Amygdala (tissue), 56 donors: ENCODE measurements around the gene LSS.

Experiments used
- DNase-seq, 56 donors: peaks; one replicate each; lab custom pipeline; 2025; lab: John Stamatoyannopoulos, UW

The LSS gene

DNA sequence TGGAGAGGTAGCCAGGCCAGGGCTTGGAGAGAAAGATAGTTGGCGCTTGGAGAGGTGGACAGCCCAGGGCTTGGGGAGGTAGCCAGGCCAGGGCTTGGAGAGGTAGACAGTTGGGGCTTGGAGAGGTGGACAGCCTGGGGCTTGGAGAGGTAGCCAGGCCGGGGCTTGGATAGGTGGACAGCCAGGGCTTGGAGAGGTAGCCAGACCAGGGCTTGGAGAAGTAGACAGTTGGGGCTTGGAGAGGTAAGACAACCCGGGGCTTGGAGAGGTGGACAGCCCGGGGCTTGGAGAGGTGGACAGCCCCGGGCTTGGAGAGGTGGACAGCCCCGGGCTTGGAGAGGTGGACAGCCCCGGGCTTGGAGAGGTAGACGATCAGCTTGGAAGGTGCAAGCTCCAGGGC is 7.7 kb downstream of the LSS start:
- DNase-seq = no peak

DNA sequence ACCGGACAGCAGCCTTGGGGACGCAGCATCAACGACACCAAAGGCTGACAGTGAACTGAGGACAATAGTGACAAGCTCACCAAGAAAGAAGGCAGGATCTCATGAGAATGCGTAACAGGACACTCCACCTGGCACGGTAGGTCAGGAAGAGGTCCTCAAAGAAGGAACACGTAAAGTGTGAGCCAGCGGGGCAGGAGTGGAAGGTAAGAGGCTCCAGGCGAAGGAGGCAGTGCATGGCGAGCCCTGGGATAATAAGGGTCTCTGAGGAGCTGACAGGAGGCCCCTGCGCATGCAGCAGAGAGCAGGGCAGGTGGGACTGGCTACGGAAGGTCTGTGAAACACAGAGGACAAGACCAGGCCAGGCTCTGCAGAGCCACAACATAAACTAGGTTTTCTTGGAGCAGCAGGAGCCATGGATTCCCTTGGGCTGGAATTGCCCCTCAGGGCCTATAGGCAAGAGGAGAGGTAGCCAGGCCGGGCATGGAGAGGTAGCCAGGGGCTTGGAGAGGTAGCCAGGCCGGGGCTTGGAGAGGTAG is 8.2 kb downstream of the LSS start:
- no peak for DNase-seq

DNA sequence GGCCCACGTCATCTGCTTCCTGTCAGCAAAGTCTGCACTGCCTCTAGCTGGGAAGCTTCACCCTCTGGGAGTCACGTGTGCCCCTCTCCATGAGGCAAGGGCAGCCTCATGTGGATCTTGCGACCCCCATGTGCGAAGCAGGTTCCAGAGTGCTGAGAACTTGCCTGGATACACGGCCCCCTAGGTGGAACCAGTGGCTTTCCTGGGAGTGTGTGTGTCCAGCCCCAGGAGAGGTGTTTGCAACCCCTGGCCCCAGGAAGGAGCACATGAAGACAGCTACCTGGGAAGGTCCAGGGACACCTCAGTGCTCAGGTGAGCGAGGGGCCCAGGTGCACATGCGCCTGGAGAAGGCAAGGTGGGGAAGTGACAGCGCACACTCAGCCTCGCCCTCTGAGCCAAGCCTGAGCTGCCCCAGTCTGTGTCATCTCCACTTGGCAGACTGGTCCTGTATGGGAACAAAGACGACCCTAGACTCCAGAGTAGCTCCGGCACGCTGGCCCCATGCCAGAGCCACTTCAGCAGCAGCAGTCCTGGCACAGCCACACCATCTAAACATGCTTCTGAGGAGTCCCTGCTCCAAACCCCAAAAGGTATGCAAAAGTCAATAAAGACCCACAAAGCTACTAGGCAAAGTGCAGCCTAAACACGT is 8.9 kb downstream of the LSS start:
- peak in 4 of 56 donors; percentile 23 to 67 (median 26) for DNase-seq

DNA sequence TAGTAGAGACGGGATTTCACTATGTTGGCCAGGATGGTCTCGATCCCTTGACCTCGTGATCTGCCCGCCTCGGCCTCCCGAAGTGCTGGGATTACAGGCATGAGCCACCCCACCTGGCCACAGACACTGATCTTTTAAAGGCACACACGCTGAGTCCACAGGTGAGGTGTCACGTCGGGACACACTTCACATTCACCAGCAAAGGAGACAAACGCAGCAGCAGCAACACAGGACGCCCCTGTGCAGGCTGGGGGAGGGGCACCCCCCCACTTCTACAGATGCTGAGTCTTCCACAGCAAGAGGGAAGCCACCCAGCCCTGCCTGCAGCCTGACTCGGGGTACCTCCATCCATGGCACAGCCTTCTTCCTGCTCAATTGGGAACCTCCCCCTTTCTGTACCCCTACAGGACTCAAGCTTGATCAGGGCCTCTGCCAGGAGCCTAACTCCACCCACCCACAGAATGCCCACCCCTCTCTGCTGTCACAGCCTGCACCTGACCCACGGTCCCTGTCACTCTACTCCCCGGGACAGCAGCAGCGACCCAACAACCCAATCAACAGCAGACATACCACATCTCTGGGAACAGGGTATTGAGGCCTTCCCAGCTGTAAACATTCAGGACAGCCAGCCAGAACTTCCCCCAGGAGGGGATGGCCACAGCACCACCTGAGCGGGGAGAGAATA is 9.5 kb downstream of the LSS start:
- no peak for DNase-seq

DNA sequence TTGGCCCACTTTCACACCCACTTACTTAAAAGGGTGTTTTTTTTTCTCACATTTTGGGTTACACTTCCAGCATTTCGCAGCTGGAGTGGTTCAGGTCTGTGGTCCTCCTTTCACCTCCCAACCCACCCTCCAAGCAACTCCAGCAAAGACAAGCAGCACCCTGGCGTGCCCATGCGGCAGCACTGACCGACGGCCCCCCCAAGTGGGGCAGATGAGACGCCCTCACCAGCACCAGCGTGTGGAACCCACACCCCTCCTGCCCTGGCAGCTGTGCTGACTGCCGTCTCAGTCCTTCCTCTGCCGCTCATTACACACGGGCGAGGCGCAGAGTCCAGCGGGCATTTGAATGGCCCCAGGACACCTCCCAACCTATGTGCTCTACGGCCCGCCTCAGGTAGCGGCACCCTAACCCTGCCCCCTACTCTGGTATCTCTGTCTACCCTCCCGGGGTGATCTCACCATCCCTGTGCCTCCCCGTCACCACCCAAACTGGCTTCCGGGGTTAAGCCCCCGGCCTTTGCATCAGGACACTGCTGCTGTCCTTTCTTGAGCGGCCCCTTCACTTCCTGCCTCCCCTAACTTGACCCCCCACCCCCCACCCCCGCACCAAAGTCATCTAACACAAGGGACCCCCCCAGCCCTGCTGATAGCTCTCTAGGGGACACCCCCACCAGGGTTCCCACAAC is 10.9 kb downstream of the LSS start:
- DNase-seq = no peak

DNA sequence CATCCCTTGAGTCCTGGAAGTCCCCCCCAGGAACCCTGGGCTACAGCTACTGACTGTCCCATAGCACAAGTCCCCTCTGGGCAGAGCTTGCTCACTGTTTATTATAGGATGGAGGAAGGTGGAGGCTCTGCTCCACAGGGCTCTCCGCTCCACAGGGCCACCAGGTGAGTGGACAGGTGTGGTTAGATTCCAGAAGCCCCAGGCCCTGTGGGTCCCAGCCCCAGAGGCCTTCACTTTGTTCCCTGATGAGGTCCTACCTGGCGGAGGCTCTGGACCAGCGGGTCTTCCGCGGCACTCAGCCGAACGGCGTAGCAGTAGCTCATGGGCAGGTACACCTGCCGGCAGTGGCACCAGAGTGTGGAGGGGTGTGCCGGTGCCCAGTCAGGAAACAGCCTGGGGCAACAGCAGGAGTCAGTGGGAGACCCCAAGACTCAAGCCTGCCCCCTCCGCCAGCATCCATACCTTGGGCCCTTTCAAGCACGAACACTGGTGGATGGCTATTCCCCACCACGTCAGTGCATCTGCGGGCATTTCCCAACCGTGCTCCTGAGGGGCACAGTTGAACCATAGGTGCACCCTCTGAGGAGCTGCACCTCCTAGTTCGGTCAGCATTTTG is 12.3 kb downstream of the LSS start:
- no peak for DNase-seq

DNA sequence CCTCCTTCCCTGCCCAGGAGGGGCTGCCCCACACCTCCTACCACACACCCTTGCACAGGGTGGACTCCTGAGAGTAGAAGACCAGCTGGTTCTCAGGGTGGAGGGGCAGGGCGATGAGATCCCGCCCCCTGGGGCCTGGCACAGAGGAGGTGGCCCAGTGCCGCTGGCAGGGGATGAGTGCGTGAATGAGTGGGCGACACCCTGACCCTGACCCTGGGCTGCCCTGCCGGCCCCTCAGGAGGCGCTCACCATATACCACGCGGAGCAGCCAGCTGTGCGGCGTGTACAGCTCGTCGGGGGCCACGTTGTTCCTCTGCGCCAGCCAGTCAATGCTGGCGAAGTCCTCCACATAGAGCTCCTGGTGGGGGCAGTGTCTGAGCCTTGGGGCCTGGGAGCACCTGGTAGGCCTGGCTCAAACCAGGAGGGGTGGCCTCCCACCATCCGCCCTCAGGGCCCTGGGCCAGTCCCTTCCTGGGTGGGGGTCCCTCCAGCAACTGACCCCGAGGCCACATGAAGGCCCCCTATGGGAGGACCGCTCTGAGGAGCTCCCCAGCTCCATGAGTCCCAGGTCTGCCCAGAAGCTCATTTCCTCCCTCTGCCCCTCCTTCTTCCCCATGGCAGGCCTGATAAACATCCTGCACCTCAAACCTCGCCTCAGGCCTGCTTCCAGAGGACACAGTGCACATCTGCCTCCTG is 13.0 kb downstream of the LSS start:
- DNase-seq = no peak

DNA sequence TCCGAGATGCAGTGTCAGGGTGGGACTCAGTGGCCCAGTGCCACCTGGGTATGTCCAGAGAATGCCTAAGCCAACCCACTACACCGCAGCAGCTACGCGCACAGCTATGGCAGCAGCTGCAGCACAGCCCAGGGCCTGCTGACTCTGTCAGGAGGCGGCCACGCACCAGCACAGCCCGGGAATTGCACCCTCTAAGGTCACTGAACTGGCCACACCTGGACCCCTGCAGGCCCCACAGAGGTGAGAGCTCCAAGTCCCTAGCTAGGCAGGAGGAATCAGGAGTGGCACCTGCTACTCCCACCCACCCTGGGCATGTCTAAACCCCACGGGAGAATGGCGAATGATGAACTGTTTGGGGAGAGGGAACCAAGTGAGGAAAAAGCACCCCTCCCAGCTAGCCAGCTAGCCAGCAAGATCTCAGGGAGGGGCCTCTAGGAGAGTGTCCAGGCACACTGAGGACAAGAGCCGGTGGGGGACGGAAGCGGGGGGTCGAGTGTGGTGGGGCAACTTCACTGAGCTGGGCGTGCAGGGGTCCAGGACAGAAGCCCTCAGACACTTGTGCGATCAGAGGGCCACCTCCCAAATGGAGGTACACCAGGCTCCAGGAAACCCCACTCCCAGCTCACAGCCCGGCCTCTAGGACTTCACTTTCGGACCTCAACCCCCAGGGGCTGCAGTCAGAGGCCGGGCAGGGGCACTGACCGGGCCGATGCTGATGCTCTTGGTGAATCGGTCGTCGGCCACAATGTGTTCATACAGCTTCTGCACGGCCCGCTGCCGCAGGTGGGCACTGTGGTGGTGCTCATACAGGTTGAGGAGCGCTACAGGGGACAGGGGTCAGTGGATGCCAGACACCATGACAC is 13.9 kb downstream of the LSS start:
- DNase-seq = no peak

DNA sequence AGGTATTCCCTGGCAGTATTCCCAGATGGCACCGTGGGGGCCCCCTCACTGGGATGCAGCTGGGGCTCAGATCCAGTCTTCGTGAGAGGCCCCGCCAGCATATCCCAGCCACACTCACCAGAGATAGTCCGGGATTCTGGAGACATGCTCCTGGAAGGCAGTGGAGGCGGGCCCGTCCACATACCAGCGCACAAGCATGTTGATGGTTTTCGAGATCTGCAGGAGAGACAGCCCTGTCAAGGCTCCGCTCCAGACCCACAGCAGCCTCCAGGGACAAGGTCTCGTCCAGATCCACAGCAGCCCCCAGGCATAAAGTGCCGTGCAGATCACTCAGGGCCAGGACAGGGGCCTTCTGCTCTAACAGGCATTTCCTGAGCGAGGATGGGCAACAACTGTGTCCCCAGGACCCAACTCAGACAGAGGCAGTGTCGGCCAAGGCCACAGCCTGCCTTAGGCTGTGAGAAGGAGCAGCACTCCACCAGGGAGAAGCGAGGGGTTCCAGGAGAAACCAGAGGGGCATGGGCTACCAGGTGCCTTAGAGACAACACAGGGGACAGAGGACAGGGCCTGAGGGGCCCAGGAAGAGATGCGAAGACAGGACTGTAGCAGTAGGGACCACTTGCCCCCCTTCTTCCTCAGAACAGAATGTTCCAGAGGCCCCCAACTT is 14.8 kb downstream of the LSS start:
- no peak for DNase-seq

DNA sequence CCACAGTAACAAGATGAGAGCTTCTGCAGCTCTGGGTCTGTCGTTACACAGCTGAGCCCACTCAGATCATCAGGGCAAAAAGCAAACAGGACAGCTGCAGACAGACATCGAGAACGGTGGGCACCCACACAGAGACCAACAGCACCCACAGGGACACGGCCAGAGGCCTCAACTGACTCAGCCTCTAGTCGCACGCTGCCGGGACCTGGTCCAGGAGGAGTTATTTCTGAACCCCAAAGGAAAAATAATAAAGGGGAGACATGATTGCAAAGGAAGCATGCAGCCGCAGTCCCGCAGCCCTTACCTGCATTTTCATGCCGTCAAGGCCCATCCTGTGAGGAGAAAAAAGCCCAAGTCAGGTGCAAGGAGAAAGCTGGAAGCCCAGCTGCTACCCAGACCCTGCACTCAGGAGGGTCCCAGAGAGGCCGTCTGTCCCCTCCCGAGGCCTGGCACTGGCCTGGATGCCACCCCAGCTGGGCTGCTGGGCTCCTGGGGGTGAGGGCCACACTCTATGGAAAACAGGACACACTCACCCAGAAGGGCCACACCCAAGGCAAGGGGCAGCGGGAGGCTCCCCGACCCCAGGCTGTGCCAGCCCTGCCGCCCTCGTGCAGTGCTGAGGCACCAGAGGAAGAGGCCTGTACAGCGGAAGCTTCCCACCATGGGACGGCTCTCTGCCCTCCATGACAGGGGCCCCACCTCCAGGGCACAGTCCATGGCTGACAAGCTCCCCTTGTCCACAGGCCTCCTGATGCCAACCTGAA is 15.7 kb downstream of the LSS start:
- no peak for DNase-seq

DNA sequence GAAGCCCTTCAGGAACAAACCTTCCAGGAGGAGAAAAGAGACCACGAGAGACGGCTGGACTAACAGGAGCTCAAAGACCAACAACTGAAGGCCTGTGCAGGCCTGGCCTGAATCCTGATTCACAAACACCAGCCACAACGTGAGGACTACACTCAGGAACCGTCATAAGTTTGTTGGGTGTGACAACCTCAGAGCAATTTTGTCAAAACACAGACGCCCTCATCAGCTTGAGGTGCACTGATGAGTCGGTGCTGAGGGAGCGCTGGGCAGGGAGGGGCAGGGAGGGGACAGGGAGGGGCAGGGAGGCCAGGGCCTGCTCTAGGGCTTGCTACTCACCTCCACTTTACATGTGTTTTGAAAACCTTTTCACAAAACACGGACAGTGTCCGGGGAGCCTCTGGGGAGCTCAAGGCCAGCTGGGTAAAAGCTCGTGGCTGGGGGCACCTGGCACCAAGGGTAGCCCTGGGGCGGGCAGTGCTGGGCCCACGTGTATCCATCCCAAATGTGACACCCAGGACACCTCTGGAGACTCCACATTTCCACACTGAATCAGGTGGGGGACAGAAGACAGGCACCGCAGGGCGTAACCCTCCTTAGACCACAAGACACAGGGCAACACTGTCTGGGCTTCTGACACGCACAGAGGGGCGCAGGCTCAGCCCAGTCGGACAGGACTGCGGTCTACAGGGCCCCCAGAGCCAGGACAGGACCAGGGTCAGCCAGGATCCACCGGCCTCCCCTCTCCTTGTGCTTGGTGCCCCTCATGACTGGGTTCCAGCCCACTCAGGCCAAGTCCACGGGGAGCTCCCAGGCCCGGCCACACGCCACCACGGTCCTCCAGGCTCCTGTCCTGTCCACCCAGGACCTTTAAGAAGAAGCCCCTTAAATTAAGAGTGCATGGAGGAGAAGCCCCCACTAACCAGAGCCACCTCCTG is 16.5 kb downstream of the LSS start:
- no peak for DNase-seq

DNA sequence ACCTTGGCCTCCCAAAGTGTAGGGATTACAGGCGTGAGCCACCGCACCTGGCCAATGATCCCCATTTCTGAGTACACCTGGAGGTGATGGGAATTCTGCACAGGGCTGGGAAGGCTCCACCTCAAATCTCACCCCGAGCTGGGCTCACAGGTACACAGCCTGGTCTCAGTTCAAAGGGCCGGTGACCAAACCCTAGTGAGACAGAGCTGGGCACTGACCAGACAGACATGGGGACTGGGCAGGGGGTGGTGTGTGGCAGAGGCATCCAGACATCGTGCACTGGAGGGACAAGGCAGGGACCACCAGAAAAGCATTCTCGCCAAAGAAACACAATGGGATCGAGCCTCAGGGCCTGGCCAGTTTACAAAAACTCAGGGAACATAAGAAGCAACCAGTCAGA is 17.2 kb downstream of the LSS start:
- DNase-seq = no peak

DNA sequence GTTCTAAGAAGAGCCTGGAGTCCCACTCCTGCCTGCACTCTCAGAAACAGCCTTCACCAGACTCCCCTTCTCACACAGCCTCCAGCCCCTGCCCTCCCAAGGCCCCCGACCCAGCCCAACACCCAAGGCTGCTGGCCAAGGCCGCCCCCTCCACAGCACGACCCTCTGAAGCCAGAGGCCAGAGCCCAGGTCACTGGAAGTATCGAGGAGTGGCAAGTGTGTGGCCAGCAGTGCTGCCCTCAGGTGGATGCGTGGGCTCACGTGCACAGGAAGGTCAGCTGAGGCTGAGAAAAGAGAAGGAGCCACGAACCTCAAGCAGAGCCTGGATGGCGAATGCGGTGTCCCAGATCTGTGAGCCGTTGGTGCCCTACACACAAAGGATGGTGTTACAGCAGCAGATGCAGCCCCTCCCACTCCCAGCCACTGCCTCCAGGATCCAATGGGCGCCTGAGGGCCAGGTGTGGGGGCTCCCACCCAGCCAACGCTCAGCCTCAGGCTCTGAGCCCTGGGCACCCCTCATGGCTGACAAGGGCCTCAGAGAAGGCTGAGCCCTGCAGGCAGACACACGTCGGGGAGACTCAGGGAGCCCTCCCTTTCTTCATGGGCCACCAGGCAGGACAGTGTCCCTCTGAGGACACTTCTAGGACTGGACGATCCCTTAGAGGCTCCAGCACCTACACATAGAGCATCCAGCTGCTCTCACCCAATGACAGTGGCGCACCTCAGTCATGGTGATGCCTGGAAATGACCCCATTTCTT is 18.0 kb downstream of the LSS start:
- DNase-seq = no peak

DNA sequence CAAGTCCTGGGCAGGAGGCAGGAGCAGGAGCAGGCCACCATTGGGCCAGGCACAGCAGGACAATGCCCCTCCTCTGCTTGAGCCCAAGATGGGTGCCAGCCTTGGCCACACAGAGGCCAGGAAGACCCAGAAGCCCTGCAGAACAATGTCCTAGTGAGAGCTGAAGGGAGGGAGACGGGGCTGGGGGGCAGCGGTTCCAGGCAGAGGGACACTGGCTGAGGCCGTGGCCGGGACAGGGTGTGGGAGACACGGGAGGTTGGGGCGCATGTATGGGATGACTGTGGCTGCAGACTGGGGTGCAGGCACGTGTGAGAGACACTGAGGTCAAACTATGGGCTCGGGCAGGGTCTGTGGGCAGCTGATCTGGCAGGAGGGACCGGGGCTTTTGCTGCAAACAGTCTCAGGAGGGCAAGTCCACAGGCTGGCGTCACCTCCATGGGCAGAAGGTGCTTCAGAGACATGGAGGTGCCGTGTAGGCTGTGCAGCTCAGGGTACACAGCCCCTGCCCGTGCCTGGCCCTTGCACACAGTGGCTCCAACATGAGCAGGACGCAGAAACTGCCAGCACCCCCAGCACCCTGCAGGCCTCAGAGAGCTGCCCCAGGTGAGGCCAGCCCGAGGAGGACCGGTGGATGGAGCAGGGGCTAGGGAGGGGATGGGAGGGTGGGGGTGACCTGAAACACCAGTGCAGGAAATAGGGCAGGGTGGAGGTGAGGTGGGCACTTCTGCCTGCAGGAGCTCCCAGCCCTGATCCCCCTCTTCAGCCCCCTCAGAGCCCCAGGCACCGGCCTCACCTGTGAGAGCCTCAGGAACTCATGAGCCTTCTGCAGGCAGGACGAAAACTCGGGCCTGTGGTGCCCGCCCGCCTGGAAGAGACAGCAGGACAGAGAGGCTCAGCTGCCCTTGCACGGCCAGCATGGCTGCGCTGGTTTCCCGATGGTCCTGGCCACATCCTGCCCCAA is 19.5 kb downstream of the LSS start:
- DNase-seq = no peak

DNA sequence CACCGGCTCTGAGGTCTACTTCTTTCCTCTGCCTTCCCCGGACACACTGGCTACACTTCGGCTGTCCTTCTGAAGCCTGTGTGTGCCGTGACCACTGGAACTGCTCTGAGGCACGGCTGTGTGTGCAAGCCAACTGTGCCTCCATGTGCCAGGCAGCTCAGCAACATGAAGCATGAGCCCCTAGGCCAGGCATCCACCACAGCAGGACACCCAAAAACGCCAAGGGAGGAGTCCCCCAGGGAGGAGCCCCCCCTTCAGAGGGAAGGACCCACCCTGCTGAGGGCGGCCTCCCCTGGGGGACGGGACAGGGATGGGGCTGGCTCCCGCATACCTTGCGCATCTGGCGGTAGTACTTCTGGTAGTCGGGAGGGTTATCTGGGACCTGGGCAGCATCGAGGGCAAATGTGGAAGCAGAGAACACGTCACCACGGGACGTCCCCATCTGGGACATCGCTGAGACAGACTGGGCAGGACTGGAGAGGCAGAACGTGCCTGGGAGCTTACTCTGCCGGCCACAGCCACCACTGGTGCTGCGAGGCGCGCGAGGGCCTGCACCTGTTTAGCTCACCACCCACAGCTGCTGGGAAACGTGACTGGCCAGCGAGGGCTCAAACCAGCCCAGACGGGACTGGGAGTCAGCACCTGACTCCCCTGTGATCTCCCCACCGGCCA is 20.5 kb downstream of the LSS start:
- DNase-seq = no peak
